AG10803 (cell line): ENCODE data around the gene CMTM3.

ENCODE experiments used
- DNase-seq: peaks from one replicate; pipeline ENCODE4 v3.0.0; 2010; ENCODE audit warnings: low read depth
- H3K4me3 ChIP-seq: 2 replicates; pipeline ENCODE4 v1.5.1; 2011; ENCODE audit warnings: mild to moderate bottlenecking, low read length, control low read depth
- CTCF ChIP-seq: conservative IDR thresholded peaks from 2 replicates; pipeline ENCODE4 v1.5.1; 2011; ENCODE audit warnings: mild to moderate bottlenecking, low read length, control low read depth, inconsistent platforms

CMTM3 gene

GRCh38 chr16:66604376-66605176 is at the start of gene CMTM3:
TSS of gene CMTM3 (plus strand) at chr16:66604704. CDS start at chr16:66604806, 102 bp downstream.
- DNase-seq, result peak; percentile 49
- H3K4me3 ChIP-seq, result peak within 1 kb of the TSS; percentile 75
- TF ChIP-seq CTCF, result peak; percentile 52

- no peak for DNase-seq
- no peak overlapping the region for H3K4me3 ChIP-seq
- TF ChIP-seq CTCF, result no peak
These were observed 44.4 kb upstream of the CMTM3 start for GRCh38 chr16:66560107-66560506.

- DNase-seq, result no peak
- TF ChIP-seq CTCF, result no peak
- no peak overlapping the region for H3K4me3 ChIP-seq
These were observed 43.0 kb upstream of the CMTM3 start for GRCh38 chr16:66561381-66562080.

- TF ChIP-seq CTCF, result no peak
These were observed 42.1 kb upstream of the CMTM3 start for GRCh38 chr16:66562409-66562808.

GRCh38 chr16:66562986-66563385 is 41.5 kb upstream of the CMTM3 start:
- no peak for DNase-seq
- no peak for TF ChIP-seq CTCF
- H3K4me3 ChIP-seq, result no peak overlapping the region

More at GRCh38 chr16:66562409-66562808, 42.1 kb upstream of the CMTM3 start:
- DNase-seq, result no peak
- H3K4me3 ChIP-seq, result no peak overlapping the region

GRCh38 chr16:66563574-66564334 is 40.8 kb upstream of the CMTM3 start:
- TF ChIP-seq CTCF, result no peak
- no peak for DNase-seq
- no peak overlapping the region for H3K4me3 ChIP-seq
